HL-60/S4 (cell line): ENCODE results near the gene EAF1.
"Not testable (repeated sequence)": the region's sequence is repeated elsewhere in the genome, so short reads cannot be mapped to it uniquely, and the experiment has no call there.

ENCODE experiments used
- in situ Hi-C: fragments of 300-500 bp; cut with MboI; formaldehyde crosslinking; loops from 2 replicates; pipeline ENCODE4 v1.14.3; 2022; ENCODE audit warnings: low sequenced_read_pairs

Gene EAF1

GRCh38 chr3:15475161-15475560, 47.8 kb downstream of the EAF1 start:
- in situ Hi-C loops = no loop called here

GRCh38 chr3:15476378-15476777, 49.0 kb downstream of the EAF1 start:
- in situ Hi-C loops = no loop called here

GRCh38 chr3:15477951-15478639, 50.7 kb downstream of the EAF1 start:
- in situ Hi-C loops = no loop called here

- in situ Hi-C loops = no loop called here
Measured at GRCh38 chr3:15478640-15478979, 51.2 kb downstream of the EAF1 start.

- in situ Hi-C loops = no loop called here
Measured at GRCh38 chr3:15479400-15480224, 52.2 kb downstream of the EAF1 start.

- in situ Hi-C loops = not testable (repeated sequence)
Measured at GRCh38 chr3:15484551-15484950, 57.2 kb downstream of the EAF1 start.

GRCh38 chr3:15486020-15486419, 58.6 kb downstream of the EAF1 start:
- in situ Hi-C loops = no loop called here

- in situ Hi-C loops = no loop called here
Measured at GRCh38 chr3:15486979-15487378, 59.6 kb downstream of the EAF1 start.

- in situ Hi-C loops = no loop called here
Measured at GRCh38 chr3:15488002-15488401, 60.6 kb downstream of the EAF1 start.

GRCh38 chr3:15490158-15490557, 62.8 kb downstream of the EAF1 start:
- in situ Hi-C loops = no loop called here

- in situ Hi-C loops = no loop called here
Measured at GRCh38 chr3:15491143-15491542, 63.7 kb downstream of the EAF1 start.
